ENCODE data around the gene PRORP. TPM values are rescaled to one million over a fixed set of nuclear protein-coding genes. Genes with fewer than 3 reads are reported as not detected.
A peak's percentile ranks its signal among the peaks of the same experiment; 100 is the strongest.

The PRORP gene
- total and polyA plus RNA-seq, 2 of the 13 experiments (the other 11 are each of a cell fraction or from before 2014, with no cell fraction given): 48.9 to 88.7 TPM

DNA sequence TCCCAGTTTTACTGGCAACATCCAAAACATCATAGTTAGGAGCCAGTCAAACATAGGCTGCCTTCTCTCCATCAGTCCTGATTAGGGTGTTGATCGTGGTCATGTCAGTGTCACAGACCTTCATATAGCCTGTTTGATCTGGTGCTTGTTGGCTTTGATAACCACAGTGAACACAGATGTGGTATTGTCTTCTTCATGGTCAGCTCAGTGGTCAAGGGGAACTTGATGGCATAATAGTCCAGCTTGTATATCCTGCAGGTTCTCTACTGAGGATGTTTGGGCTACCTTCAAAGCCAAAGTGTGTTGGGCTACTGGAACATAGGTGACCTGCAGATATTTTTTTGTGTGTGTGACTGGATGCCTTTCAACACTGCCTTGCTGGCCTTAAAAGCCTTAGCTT, 21.7 kb downstream of the PRORP start (continued):
- TF ChIP-seq, protein P1, sequence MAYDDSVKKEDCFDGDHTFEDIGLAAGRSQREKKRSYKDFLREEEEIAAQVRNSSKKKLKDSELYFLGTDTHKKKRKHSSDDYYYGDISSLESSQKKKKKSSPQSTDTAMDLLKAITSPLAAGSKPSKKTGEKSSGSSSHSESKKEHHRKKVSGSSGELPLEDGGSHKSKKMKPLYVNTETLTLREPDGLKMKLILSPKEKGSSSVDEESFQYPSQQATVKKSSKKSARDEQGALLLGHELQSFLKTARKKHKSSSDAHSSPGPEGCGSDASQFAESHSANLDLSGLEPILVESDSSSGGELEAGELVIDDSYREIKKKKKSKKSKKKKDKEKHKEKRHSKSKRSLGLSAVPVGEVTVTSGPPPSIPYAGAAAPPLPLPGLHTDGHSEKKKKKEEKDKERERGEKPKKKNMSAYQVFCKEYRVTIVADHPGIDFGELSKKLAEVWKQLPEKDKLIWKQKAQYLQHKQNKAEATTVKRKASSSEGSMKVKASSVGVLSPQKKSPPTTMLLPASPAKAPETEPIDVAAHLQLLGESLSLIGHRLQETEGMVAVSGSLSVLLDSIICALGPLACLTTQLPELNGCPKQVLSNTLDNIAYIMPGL (CRISPR knock-in tag; IDR thresholded peaks at IDR 0.05; ENCODE audit: borderline replicate concordance in 1 of 2, low read depth in 1 of 2): 0 out of 4 replicates have a peak, but pooled peaks of 1 of the 2 experiments have one; percentile 45
- no peak for TF ChIP-seq ZNF24 (IDR thresholded peaks at IDR 0.05)
- no peak for TF ChIP-seq ZNF350 (CRISPR knock-in tag; IDR thresholded peaks at IDR 0.05; ENCODE audit: borderline replicate concordance, low read depth)
- TF ChIP-seq, protein P2, sequence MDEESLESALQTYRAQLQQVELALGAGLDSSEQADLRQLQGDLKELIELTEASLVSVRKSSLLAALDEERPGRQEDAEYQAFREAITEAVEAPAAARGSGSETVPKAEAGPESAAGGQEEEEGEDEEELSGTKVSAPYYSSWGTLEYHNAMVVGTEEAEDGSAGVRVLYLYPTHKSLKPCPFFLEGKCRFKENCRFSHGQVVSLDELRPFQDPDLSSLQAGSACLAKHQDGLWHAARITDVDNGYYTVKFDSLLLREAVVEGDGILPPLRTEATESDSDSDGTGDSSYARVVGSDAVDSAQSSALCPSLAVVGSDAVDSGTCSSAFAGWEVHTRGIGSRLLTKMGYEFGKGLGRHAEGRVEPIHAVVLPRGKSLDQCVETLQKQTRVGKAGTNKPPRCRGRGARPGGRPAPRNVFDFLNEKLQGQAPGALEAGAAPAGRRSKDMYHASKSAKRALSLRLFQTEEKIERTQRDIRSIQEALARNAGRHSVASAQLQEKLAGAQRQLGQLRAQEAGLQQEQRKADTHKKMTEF (CRISPR knock-in tag; IDR thresholded peaks at IDR 0.05): peak; percentile 50; the same call in 1 of the 2 replicates
- no peak for TF ChIP-seq ZNF282 (IDR thresholded peaks at IDR 0.05; ENCODE audit: partially characterized antibody)
- no peak for TF ChIP-seq ZNF891 (CRISPR knock-in tag; IDR thresholded peaks at IDR 0.05)
- TF ChIP-seq, protein P3, sequence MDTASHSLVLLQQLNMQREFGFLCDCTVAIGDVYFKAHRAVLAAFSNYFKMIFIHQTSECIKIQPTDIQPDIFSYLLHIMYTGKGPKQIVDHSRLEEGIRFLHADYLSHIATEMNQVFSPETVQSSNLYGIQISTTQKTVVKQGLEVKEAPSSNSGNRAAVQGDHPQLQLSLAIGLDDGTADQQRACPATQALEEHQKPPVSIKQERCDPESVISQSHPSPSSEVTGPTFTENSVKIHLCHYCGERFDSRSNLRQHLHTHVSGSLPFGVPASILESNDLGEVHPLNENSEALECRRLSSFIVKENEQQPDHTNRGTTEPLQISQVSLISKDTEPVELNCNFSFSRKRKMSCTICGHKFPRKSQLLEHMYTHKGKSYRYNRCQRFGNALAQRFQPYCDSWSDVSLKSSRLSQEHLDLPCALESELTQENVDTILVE (CRISPR knock-in tag; IDR thresholded peaks at IDR 0.05): no peak
- TF ChIP-seq ZNF33B (CRISPR knock-in tag; IDR thresholded peaks at IDR 0.05): no peak
- no peak for TF ChIP-seq NR3C1 (CRISPR knock-in tag; IDR thresholded peaks at IDR 0.05)
- no peak for TF ChIP-seq ZBTB7B (CRISPR knock-in tag; IDR thresholded peaks at IDR 0.05)
- TF ChIP-seq, protein P4, sequence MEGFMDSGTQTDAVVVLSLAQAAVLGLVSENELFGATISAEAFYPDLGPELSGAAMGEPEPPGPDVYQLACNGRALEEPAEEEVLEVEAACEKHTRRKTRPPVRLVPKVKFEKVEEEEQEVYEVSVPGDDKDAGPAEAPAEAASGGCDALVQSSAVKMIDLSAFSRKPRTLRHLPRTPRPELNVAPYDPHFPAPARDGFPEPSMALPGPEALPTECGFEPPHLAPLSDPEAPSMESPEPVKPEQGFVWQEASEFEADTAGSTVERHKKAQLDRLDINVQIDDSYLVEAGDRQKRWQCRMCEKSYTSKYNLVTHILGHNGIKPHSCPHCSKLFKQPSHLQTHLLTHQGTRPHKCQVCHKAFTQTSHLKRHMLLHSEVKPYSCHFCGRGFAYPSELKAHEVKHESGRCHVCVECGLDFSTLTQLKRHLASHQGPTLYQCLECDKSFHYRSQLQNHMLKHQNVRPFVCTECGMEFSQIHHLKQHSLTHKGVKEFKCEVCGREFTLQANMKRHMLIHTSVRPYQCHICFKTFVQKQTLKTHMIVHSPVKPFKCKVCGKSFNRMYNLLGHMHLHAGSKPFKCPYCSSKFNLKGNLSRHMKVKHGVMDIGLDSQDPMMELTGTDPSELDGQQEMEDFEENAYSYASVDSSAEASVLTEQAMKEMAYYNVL (CRISPR knock-in tag; IDR thresholded peaks at IDR 0.05; ENCODE audit: borderline replicate concordance): no peak
- TF ChIP-seq, protein P5, sequence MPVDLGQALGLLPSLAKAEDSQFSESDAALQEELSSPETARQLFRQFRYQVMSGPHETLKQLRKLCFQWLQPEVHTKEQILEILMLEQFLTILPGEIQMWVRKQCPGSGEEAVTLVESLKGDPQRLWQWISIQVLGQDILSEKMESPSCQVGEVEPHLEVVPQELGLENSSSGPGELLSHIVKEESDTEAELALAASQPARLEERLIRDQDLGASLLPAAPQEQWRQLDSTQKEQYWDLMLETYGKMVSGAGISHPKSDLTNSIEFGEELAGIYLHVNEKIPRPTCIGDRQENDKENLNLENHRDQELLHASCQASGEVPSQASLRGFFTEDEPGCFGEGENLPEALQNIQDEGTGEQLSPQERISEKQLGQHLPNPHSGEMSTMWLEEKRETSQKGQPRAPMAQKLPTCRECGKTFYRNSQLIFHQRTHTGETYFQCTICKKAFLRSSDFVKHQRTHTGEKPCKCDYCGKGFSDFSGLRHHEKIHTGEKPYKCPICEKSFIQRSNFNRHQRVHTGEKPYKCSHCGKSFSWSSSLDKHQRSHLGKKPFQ (CRISPR knock-in tag; IDR thresholded peaks at IDR 0.05; ENCODE audit: insufficient replicate concordance): no peak
- no peak for TF ChIP-seq XBP1 (CRISPR knock-in tag; IDR thresholded peaks at IDR 0.05)
- 0 out of 2 replicates have a peak, but pooled peaks have one; percentile 44 for TF ChIP-seq HMG20A (CRISPR knock-in tag; IDR thresholded peaks at IDR 0.05; ENCODE audit: borderline replicate concordance)
- no peak for TF ChIP-seq JUN (CRISPR knock-in tag; IDR thresholded peaks at IDR 0.05)
- TF ChIP-seq TEAD3 (CRISPR knock-in tag; optimal IDR thresholded peaks at IDR 0.05; ENCODE audit: borderline replicate concordance): peak; percentile 61
- TF ChIP-seq TRIM24 (CRISPR knock-in tag; IDR thresholded peaks at IDR 0.05): no peak
- TF ChIP-seq, protein P6, sequence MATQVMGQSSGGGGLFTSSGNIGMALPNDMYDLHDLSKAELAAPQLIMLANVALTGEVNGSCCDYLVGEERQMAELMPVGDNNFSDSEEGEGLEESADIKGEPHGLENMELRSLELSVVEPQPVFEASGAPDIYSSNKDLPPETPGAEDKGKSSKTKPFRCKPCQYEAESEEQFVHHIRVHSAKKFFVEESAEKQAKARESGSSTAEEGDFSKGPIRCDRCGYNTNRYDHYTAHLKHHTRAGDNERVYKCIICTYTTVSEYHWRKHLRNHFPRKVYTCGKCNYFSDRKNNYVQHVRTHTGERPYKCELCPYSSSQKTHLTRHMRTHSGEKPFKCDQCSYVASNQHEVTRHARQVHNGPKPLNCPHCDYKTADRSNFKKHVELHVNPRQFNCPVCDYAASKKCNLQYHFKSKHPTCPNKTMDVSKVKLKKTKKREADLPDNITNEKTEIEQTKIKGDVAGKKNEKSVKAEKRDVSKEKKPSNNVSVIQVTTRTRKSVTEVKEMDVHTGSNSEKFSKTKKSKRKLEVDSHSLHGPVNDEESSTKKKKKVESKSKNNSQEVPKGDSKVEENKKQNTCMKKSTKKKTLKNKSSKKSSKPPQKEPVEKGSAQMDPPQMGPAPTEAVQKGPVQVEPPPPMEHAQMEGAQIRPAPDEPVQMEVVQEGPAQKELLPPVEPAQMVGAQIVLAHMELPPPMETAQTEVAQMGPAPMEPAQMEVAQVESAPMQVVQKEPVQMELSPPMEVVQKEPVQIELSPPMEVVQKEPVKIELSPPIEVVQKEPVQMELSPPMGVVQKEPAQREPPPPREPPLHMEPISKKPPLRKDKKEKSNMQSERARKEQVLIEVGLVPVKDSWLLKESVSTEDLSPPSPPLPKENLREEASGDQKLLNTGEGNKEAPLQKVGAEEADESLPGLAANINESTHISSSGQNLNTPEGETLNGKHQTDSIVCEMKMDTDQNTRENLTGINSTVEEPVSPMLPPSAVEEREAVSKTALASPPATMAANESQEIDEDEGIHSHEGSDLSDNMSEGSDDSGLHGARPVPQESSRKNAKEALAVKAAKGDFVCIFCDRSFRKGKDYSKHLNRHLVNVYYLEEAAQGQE (IDR thresholded peaks at IDR 0.05; ENCODE audit: borderline replicate concordance in 1 of 2, low read depth in 1 of 2, low read length in 2 of 2): peak in 1 of 2 experiments; percentile 9; a peak in 1 of 4 replicates

Data from HepG2 (cell line).